A673 (cell line): ENCODE measurements around the gene CDKAL1. TPM values are rescaled to one million over a fixed set of nuclear protein-coding genes. Genes with fewer than 3 reads are reported as not detected.

ENCODE experiments used
- BruUV-seq: library from RNA; stranded (reverse); fragments of 400-500 nt; replicated peaks from 2 replicates; lab custom pipeline; 2021; lab: Mats Ljungman, UMichigan
- CTCF ChIA-PET: fragments of 300-600 bp; sonication (Branson Sonifier 250); formaldehyde crosslinking; loops from one replicate; lab custom pipeline; 2022; ENCODE audit warnings: antibody characterized with exemption; lab: Charles Lee
- POLR2A ChIA-PET: fragments of 300-600 bp; sonication (Branson Sonifier 250); formaldehyde crosslinking; loops from one replicate; lab custom pipeline; 2022; ENCODE audit warnings: antibody characterized with exemption; ENCODE audit not compliant: low non-redundant PET; lab: Charles Lee
- DNase-seq: peaks from one replicate; pipeline ENCODE4 v3.0.0-alpha.2; 2015; ENCODE audit warnings: low spot score
- H3K27ac ChIP-seq: fragments of 200-600 bp; sonication (generic); 2 replicates; pipeline ENCODE4 v1.5.1; 2016; ENCODE audit warnings: mixed run types, low read depth, mild to moderate bottlenecking, mixed read lengths, antibody characterized with exemption, low read length; ENCODE audit not compliant: poor library complexity, severe bottlenecking
- H3K27me3 ChIP-seq: fragments of 200-600 bp; sonication (generic); replicated peaks from 2 replicates; pipeline ENCODE4 v1.6.1; 2017; ENCODE audit warnings: mixed run types, low read depth, mild to moderate bottlenecking, mixed read lengths, antibody characterized with exemption, low read length; ENCODE audit not compliant: insufficient read depth, poor library complexity
- H3K36me3 ChIP-seq: fragments of 200-600 bp; sonication (generic); 2 replicates; pipeline ENCODE4 v1.6.1; 2016; ENCODE audit warnings: mixed run types, mild to moderate bottlenecking, mixed read lengths, antibody characterized with exemption, low read length; ENCODE audit not compliant: insufficient read depth, poor library complexity, severe bottlenecking
- H3K4me1 ChIP-seq: fragments of 200-600 bp; sonication (generic); 2 replicates; pipeline ENCODE4 v1.6.1; 2017; ENCODE audit warnings: mixed run types, mild to moderate bottlenecking, mixed read lengths, antibody characterized with exemption, low read length; ENCODE audit not compliant: insufficient read depth, poor library complexity, severe bottlenecking
- H3K4me3 ChIP-seq: fragments of 200-600 bp; sonication (generic); 2 replicates; pipeline ENCODE4 v1.5.1; 2016; ENCODE audit warnings: low read depth, mixed run types, mild to moderate bottlenecking, mixed read lengths, low read length; ENCODE audit not compliant: poor library complexity, severe bottlenecking
- H3K9me3 ChIP-seq: fragments of 200-600 bp; sonication (generic); 2 replicates; pipeline ENCODE4 v1.6.1; 2016; ENCODE audit warnings: mixed run types, low read depth, mild to moderate bottlenecking, mixed read lengths, antibody characterized with exemption, low read length; ENCODE audit not compliant: poor library complexity, severe bottlenecking
- CTCF ChIP-seq: fragments of 300-800, 200-600 bp; sonication (generic); conservative IDR thresholded peaks from 2 replicates; pipeline ENCODE4 v1.5.1; 2017; ENCODE audit warnings: low read depth, mild to moderate bottlenecking, antibody characterized with exemption, low read length, moderate library complexity, mixed read lengths
- EZH2 ChIP-seq: fragments of 200-600 bp; sonication (generic); IDR thresholded peaks from 2 replicates; pipeline ENCODE4 v1.6.1; 2017; ENCODE audit warnings: borderline replicate concordance, low read depth, mild to moderate bottlenecking, mixed read lengths, antibody characterized with exemption, low read length; ENCODE audit not compliant: poor library complexity, severe bottlenecking
- intact Hi-C: fragments of 100-400 bp; cut with micrococcal nuclease; formaldehyde crosslinking; loops from one replicate; pipeline ENCODE4 v1.10.0; 2022; ENCODE audit not compliant: unreplicated experiment
- total RNA-seq: library from RNA; stranded (reverse); gene quantifications from 2 replicates; pipeline ENCODE4 v1.2.3, GENCODE V29; 2021

CDKAL1 gene
- total RNA-seq, 1 experiment from 2014 or later: 35.5 TPM

GRCh38 chr6:21198032-21198640 lies 663.9 kb downstream of the CDKAL1 start:
- no peak overlapping the region for H3K4me3 ChIP-seq
- BruUV-seq: no TSS peak
- CTCF ChIA-PET: no interaction called here

GRCh38 chr6:21199262-21199661 lies 665.0 kb downstream of the CDKAL1 start:
- Histone ChIP-seq H3K27ac (peak overlapping the region; percentile 37), H3K27me3 (no peaks in the 10 kb centered on the region), H3K36me3 (no peaks in the 10 kb centered on the region), H3K4me1 (peaks cover 73% of the 10 kb centered on the region), H3K9me3 (no peaks in the 10 kb centered on the region), H3K4me3 (no peak overlapping the region)
- BruUV-seq: no TSS peak
- ChIA-PET CTCF (no interaction called here), POLR2A (no interaction called here)
- peak; percentile 91 for DNase-seq
- no peak for TF ChIP-seq CTCF
- TF ChIP-seq EZH2: no peak
- intact Hi-C loops: loop anchor here (10.0 kb wide), 1 partner anchor 624 kb away; no protein-coding TSS in a partner anchor

More at GRCh38 chr6:21198032-21198640, 663.9 kb downstream of the CDKAL1 start:
- intact Hi-C loops: loop anchor here (10.0 kb wide), 1 partner anchor 623 kb away; no protein-coding TSS in a partner anchor
- Histone ChIP-seq H3K4me1 (peaks cover 73% of the 10 kb centered on the region), H3K27me3 (no peaks in the 10 kb centered on the region), H3K9me3 (no peaks in the 10 kb centered on the region), H3K36me3 (no peaks in the 10 kb centered on the region), H3K27ac (no peak overlapping the region)
- DNase-seq: no peak
- POLR2A ChIA-PET: no interaction called here
- no peak for TF ChIP-seq CTCF

- Histone ChIP-seq H3K27me3 (no peaks in the 10 kb centered on the region), H3K36me3 (no peaks in the 10 kb centered on the region), H3K4me1 (peaks cover 73% of the 10 kb centered on the region), H3K4me3 (no peak overlapping the region), H3K9me3 (no peaks in the 10 kb centered on the region), H3K27ac (peak overlapping the region; percentile 37)
- intact Hi-C loops: no loop called here
- ChIA-PET CTCF (no interaction called here), POLR2A (no interaction called here)
- TF ChIP-seq EZH2: no peak
- no peak for TF ChIP-seq CTCF
- BruUV-seq: no TSS peak
- no peak for DNase-seq
Measured at GRCh38 chr6:21200134-21200870, 666.0 kb downstream of the CDKAL1 start.
